ENCODE measurements around the gene CCL8.

The CCL8 gene

GRCh38 chr17:34363183-34363661 is 44.0 kb downstream of the CCL8 start, which contains the start of gene CCL1:
Gene CCL1, minus strand, starts transcription at chr17:34363233. Its CDS starts 72 bp downstream, at chr17:34363161.
- peaks cover 37% of the 10 kb centered on the region for H3K27me3 Mint-ChIP-seq (ENCODE audit: low read depth)
- peaks cover 5% of the 10 kb centered on the region for H3K4me1 Mint-ChIP-seq
- H3K4me3 Mint-ChIP-seq = no peak within 1 kb of the TSS
- TF ChIP-seq CTCF (IDR thresholded peaks at IDR 0.05; ENCODE audit: unreplicated experiment in 3 of 3) = no peak
- H3K9me3 Mint-ChIP-seq = no peaks in the 10 kb centered on the region
- no peak within 1 kb of the TSS for H3K27ac Mint-ChIP-seq
- no peaks in the 10 kb centered on the region for H3K36me3 Mint-ChIP-seq (ENCODE audit: low read depth)

GRCh38 chr17:34364751-34365150 is 45.5 kb downstream of the CCL8 start:
- Mint-ChIP-seq H3K9me3 (no peaks in the 10 kb centered on the region), H3K36me3 (ENCODE audit: low read depth) (no peaks in the 10 kb centered on the region), H3K27ac (no peak overlapping the region), H3K4me3 (no peak overlapping the region), H3K27me3 (ENCODE audit: low read depth) (peaks cover 38% of the 10 kb centered on the region), H3K4me1 (peaks cover 5% of the 10 kb centered on the region)
- no peak for TF ChIP-seq CTCF (IDR thresholded peaks at IDR 0.05; ENCODE audit: unreplicated experiment in 3 of 3)

GRCh38 chr17:34365340-34365739 is 46.1 kb downstream of the CCL8 start:
- Mint-ChIP-seq H3K27ac (no peak overlapping the region), H3K9me3 (no peaks in the 10 kb centered on the region), H3K4me1 (peaks cover 5% of the 10 kb centered on the region), H3K27me3 (ENCODE audit: low read depth) (peaks cover 40% of the 10 kb centered on the region), H3K4me3 (no peak overlapping the region), H3K36me3 (ENCODE audit: low read depth) (no peaks in the 10 kb centered on the region)
- no peak for TF ChIP-seq CTCF (IDR thresholded peaks at IDR 0.05; ENCODE audit: unreplicated experiment in 3 of 3)

- no peaks in the 10 kb centered on the region for H3K36me3 Mint-ChIP-seq (ENCODE audit: low read depth)
- H3K27me3 Mint-ChIP-seq (ENCODE audit: low read depth) = peaks cover 45% of the 10 kb centered on the region
- H3K4me3 Mint-ChIP-seq = no peak overlapping the region
- TF ChIP-seq CTCF (IDR thresholded peaks at IDR 0.05; ENCODE audit: unreplicated experiment in 3 of 3) = no peak
- H3K27ac Mint-ChIP-seq = no peak overlapping the region
- peaks cover 5% of the 10 kb centered on the region for H3K4me1 Mint-ChIP-seq
- H3K9me3 Mint-ChIP-seq = no peaks in the 10 kb centered on the region
Measured at GRCh38 chr17:34366010-34366409, 46.8 kb downstream of the CCL8 start.

GRCh38 chr17:34366529-34367107 is 47.4 kb downstream of the CCL8 start:
- peaks cover 2% of the 10 kb centered on the region for H3K4me1 Mint-ChIP-seq
- no peaks in the 10 kb centered on the region for H3K9me3 Mint-ChIP-seq
- peaks cover 41% of the 10 kb centered on the region for H3K27me3 Mint-ChIP-seq (ENCODE audit: low read depth)
- no peaks in the 10 kb centered on the region for H3K36me3 Mint-ChIP-seq (ENCODE audit: low read depth)
- H3K4me3 Mint-ChIP-seq = no peak overlapping the region
- H3K27ac Mint-ChIP-seq = no peak overlapping the region
- TF ChIP-seq CTCF (IDR thresholded peaks at IDR 0.05; ENCODE audit: unreplicated experiment in 3 of 3) = no peak

Data from nephron (organoid).